Stimulated activated CD4-positive, alpha-beta T cell treated with anti-CD3 and anti-CD28 coated beads, Interleukin-4, amount 100 ng/mL, for 1 hour (primary cell): Measurements from ENCODE around the gene USP22.
"Not testable (repeated sequence)": the region's sequence is repeated elsewhere in the genome, so short reads cannot be mapped to it uniquely, and the experiment has no call there.

ENCODE experiments used
- DNase-seq: peaks from one replicate; pipeline ENCODE4 v3.0.0-alpha.2; 2020

The USP22 gene

GRCh38 chr17:20983359-20983637, 59.5 kb downstream of the USP22 start:
- DNase-seq: no peak

- no peak for DNase-seq
These were observed 60.0 kb downstream of the USP22 start for GRCh38 chr17:20982589-20983358.

- no peak for DNase-seq
These were observed 61.5 kb downstream of the USP22 start for GRCh38 chr17:20981046-20981920.

- DNase-seq: no peak
These were observed 63.1 kb downstream of the USP22 start for GRCh38 chr17:20979792-20980083.

- DNase-seq: not testable (repeated sequence)
These were observed 63.6 kb downstream of the USP22 start for GRCh38 chr17:20979007-20979791.

GRCh38 chr17:20977609-20978253, 65.1 kb downstream of the USP22 start:
- not testable (repeated sequence) for DNase-seq

GRCh38 chr17:20975566-20975965, 67.2 kb downstream of the USP22 start:
- DNase-seq: no peak

- DNase-seq: no peak
These were observed 72.5 kb downstream of the USP22 start for GRCh38 chr17:20970329-20970728.

GRCh38 chr17:20968913-20969616, 73.7 kb downstream of the USP22 start:
- no peak for DNase-seq

- no peak for DNase-seq
These were observed 75.0 kb downstream of the USP22 start for GRCh38 chr17:20967776-20968175.

- no peak for DNase-seq
These were observed 75.9 kb downstream of the USP22 start for GRCh38 chr17:20966870-20967269.

- no peak for DNase-seq
These were observed 77.3 kb downstream of the USP22 start for GRCh38 chr17:20965492-20965891.

GRCh38 chr17:20961586-20961985, 81.2 kb downstream of the USP22 start:
- DNase-seq: no peak

- DNase-seq: no peak
These were observed 81.9 kb downstream of the USP22 start for GRCh38 chr17:20960871-20961270.

- no peak for DNase-seq
These were observed 87.1 kb downstream of the USP22 start for GRCh38 chr17:20955427-20956323.

- no peak for DNase-seq
These were observed 88.0 kb downstream of the USP22 start for GRCh38 chr17:20954794-20955193.

- no peak for DNase-seq
These were observed 90.6 kb downstream of the USP22 start for GRCh38 chr17:20952183-20952582.
